ENCODE measurements around the gene DYDC2. TPM values are rescaled to one million over a fixed set of nuclear protein-coding genes. Genes with fewer than 3 reads are reported as not detected.

The DYDC2 gene
- total and polyA plus RNA-seq, 4 donors, result 0.14 to 2.0 (median 0.25) TPM

- TF ChIP-seq GABPA (IDR thresholded peaks at IDR 0.05 in 1 of 2, conservative IDR thresholded peaks at IDR 0.05 in 1 of 2) (no peak), ATF3 (IDR thresholded peaks at IDR 0.05) (no peak), YY1 (IDR thresholded peaks at IDR 0.05) (no peak), RXRA (IDR thresholded peaks at IDR 0.05) (peak; percentile 54 to 64), NR2F2 (IDR thresholded peaks at IDR 0.05) (peak; percentile 92), TAF1 (conservative IDR thresholded peaks at IDR 0.05) (no peak), HNF4G (IDR thresholded peaks at IDR 0.05) (no peak), RAD21 (IDR thresholded peaks at IDR 0.05) (no peak), SP1 (IDR thresholded peaks at IDR 0.05) (no peak)
Observed at GRCh38 chr10:80406204-80406603, 49.6 kb downstream of the DYDC2 start (continued).

GRCh38 chr10:80407812-80408241, 51.2 kb downstream of the DYDC2 start:
- H3K27me3 ChIP-seq (ENCODE audit: control insufficient read depth in 4 of 4, insufficient read depth in 4 of 4, low read length in 3 of 4), result no peaks in the 10 kb centered on the region
- H3K9me3 ChIP-seq (ENCODE audit: control insufficient read depth in 4 of 4, low read length in 3 of 4), result no peaks in the 10 kb centered on the region
- H3K36me3 ChIP-seq (ENCODE audit: control insufficient read depth in 4 of 4, insufficient read depth in 3 of 4, low read depth in 1 of 4, low read length in 3 of 4), result no peaks in the 10 kb centered on the region
- peaks cover 18 to 58% (median 42%) of the 10 kb centered on the region in 4 donors for H3K4me1 ChIP-seq (ENCODE audit: control insufficient read depth in 4 of 4, insufficient read depth in 4 of 4, low read length in 3 of 4)
- WGBS, result 8% methylated on average over 16 of the region's 16 CpGs
- peak overlapping the region; percentile 38 to 87 (median 79) for H3K4me3 ChIP-seq (ENCODE audit: low read depth in 1 of 3, low read length in 3 of 3)
- peak overlapping the region; percentile 85 to 94 for H3K9ac ChIP-seq (ENCODE audit: low read depth in 1 of 2, low read length in 2 of 2)
- peak; percentile 41 for DNase-seq (ENCODE audit: low spot score)
- H3K27ac ChIP-seq (ENCODE audit: low read depth in 1 of 2, low read length in 2 of 2), result peak overlapping the region; percentile 96 to 97
- TF ChIP-seq ATF3 (IDR thresholded peaks at IDR 0.05), result no peak
- TF ChIP-seq TAF1 (conservative IDR thresholded peaks at IDR 0.05), result peak; percentile 54
- TF ChIP-seq CTCF (IDR thresholded peaks at IDR 0.05; ENCODE audit: low read depth, low read length, missing input control), result no peak
- TF ChIP-seq HNF4G (IDR thresholded peaks at IDR 0.05), result no peak
- peak; percentile 76 for TF ChIP-seq YY1 (IDR thresholded peaks at IDR 0.05)
- TF ChIP-seq RXRA (IDR thresholded peaks at IDR 0.05), result no peak
- TF ChIP-seq MAX (IDR thresholded peaks at IDR 0.05), result no peak
- TF ChIP-seq SP1 (IDR thresholded peaks at IDR 0.05), result peak; percentile 5
- TF ChIP-seq FOXA1 (IDR thresholded peaks at IDR 0.05), result no peak
- TF ChIP-seq GABPA (IDR thresholded peaks at IDR 0.05 in 1 of 2, conservative IDR thresholded peaks at IDR 0.05 in 1 of 2), result no peak
- no peak for TF ChIP-seq RAD21 (IDR thresholded peaks at IDR 0.05)

- H3K9me3 ChIP-seq (ENCODE audit: control insufficient read depth in 4 of 4, low read length in 3 of 4), result no peaks in the 10 kb centered on the region
- peak; percentile 85 for DNase-seq (ENCODE audit: low spot score)
- H3K9ac ChIP-seq (ENCODE audit: low read depth in 1 of 2, low read length in 2 of 2), result peak within 1 kb of the TSS; percentile 85 to 94
- no peaks in the 10 kb centered on the region for H3K36me3 ChIP-seq (ENCODE audit: control insufficient read depth in 4 of 4, insufficient read depth in 3 of 4, low read depth in 1 of 4, low read length in 3 of 4)
- peak within 1 kb of the TSS; percentile 58 to 87 (median 79) for H3K4me3 ChIP-seq (ENCODE audit: low read depth in 1 of 3, low read length in 3 of 3)
- H3K27me3 ChIP-seq (ENCODE audit: control insufficient read depth in 4 of 4, insufficient read depth in 4 of 4, low read length in 3 of 4), result no peaks in the 10 kb centered on the region
- 1% methylated on average over 96 of the region's 96 CpGs for WGBS
- peaks cover 20 to 61% (median 45%) of the 10 kb centered on the region in 4 donors for H3K4me1 ChIP-seq (ENCODE audit: control insufficient read depth in 4 of 4, insufficient read depth in 4 of 4, low read length in 3 of 4)
- peak within 1 kb of the TSS; percentile 96 to 97 for H3K27ac ChIP-seq (ENCODE audit: low read depth in 1 of 2, low read length in 2 of 2)
- TF ChIP-seq HNF4A (conservative IDR thresholded peaks at IDR 0.05) (no peak), ATF3 (IDR thresholded peaks at IDR 0.05) (no peak), TAF1 (conservative IDR thresholded peaks at IDR 0.05) (peak; percentile 49), REST (IDR thresholded peaks at IDR 0.05) (peak; percentile 41), CTCF (IDR thresholded peaks at IDR 0.05; ENCODE audit: low read depth, low read length, missing input control) (peak; percentile 7), HNF4G (IDR thresholded peaks at IDR 0.05) (no peak), NR2F2 (IDR thresholded peaks at IDR 0.05) (no peak), SP1 (IDR thresholded peaks at IDR 0.05) (peak; percentile 7), ZBTB33 (IDR thresholded peaks at IDR 0.05) (no peak)
Observed at GRCh38 chr10:80408242-80409101, 51.9 kb downstream of the DYDC2 start, which contains the start of gene PRXL2A. Gene PRXL2A, plus strand, starts transcription at chr10:80408551. Its CDS starts 11,917 bp downstream, at chr10:80420468.
